DOHH2 (cell line): Measurements from ENCODE around the gene ADGRL3.

Experiments used
- H3F3A ChIP-seq: fragments of 200-600 bp; sonication (generic), shearing (Covaris generic); 2 replicates; pipeline ENCODE4 v1.6.0; 2016; ENCODE audit warnings: antibody characterized with exemption, mild to moderate bottlenecking; ENCODE audit not compliant: control insufficient read depth, insufficient read depth
- H3K27ac ChIP-seq: fragments of 200-600 bp; sonication (generic); 2 replicates; pipeline ENCODE4 v1.5.1; 2014; ENCODE audit warnings: low read depth, mild to moderate bottlenecking, low read length, moderate library complexity
- H3K27me3 ChIP-seq: fragments of 200-600 bp; sonication (generic); 2 replicates; pipeline ENCODE4 v1.6.1; 2014; ENCODE audit warnings: mild to moderate bottlenecking, low read length, mixed read lengths; ENCODE audit not compliant: control insufficient read depth
- H3K36me3 ChIP-seq: fragments of 200-600 bp; sonication (generic); 2 replicates; pipeline ENCODE4 v1.6.1; 2014; ENCODE audit warnings: mild to moderate bottlenecking, low read length, moderate library complexity, mixed read lengths; ENCODE audit not compliant: control insufficient read depth
- H3K4me1 ChIP-seq: fragments of 200-600 bp; sonication (generic); 2 replicates; pipeline ENCODE4 v1.6.1; 2014; ENCODE audit warnings: mild to moderate bottlenecking, low read length, mixed read lengths; ENCODE audit not compliant: control insufficient read depth
- H3K4me2 ChIP-seq: fragments of 200-600 bp; sonication (generic); 2 replicates; pipeline ENCODE4 v1.6.0; 2014; ENCODE audit warnings: mild to moderate bottlenecking, low read length, moderate library complexity
- H3K4me3 ChIP-seq: fragments of 200-600 bp; sonication (generic); 2 replicates; pipeline ENCODE4 v1.5.1; 2014; ENCODE audit warnings: mild to moderate bottlenecking, low read length, mixed read lengths
- H3K79me2 ChIP-seq: fragments of 200-600 bp; sonication (generic); 2 replicates; pipeline ENCODE4 v1.6.1; 2014; ENCODE audit warnings: mild to moderate bottlenecking, low read length, mixed read lengths; ENCODE audit not compliant: control insufficient read depth
- H3K9me2 ChIP-seq: fragments of 200-600 bp; sonication (generic); replicated peaks from 2 replicates; pipeline ENCODE4 v1.6.1; 2014; ENCODE audit warnings: mild to moderate bottlenecking, low read length, mixed read lengths; ENCODE audit not compliant: control insufficient read depth
- H3K9me3 ChIP-seq: fragments of 200-600 bp; sonication (generic); 2 replicates; pipeline ENCODE4 v1.6.1; 2014; ENCODE audit warnings: antibody characterized with exemption, low read length, mixed read lengths; ENCODE audit not compliant: control insufficient read depth, insufficient read depth
- H4K20me1 ChIP-seq: fragments of 200-600 bp; sonication (generic); 2 replicates; pipeline ENCODE4 v1.6.0; 2014; ENCODE audit warnings: low read depth, mild to moderate bottlenecking, antibody characterized with exemption, low read length, moderate library complexity; ENCODE audit not compliant: control insufficient read depth, insufficient read depth
- CTCF ChIP-seq: fragments of 200-600 bp; sonication (generic); IDR thresholded peaks from one replicate; pipeline ENCODE4 v1.5.1; 2014; ENCODE audit warnings: antibody characterized with exemption, mild to moderate bottlenecking, low read depth, low read length; ENCODE audit not compliant: poor library complexity, severe bottlenecking
- EZH2phosphoT487 ChIP-seq: fragments of 200-600 bp; sonication (generic); IDR thresholded peaks from 2 replicates; pipeline ENCODE4 v1.6.1; 2017; ENCODE audit warnings: borderline replicate concordance, mild to moderate bottlenecking, antibody characterized with exemption, low read length, moderate library complexity, mixed read lengths

The ADGRL3 gene

GRCh38 chr4:61180405-61180804 is 19.7 kb upstream of the ADGRL3 start:
- no peaks in the 10 kb centered on the region for H3K36me3 ChIP-seq
- no peak overlapping the region for H3K27ac ChIP-seq
- H3K4me2 ChIP-seq: no peak overlapping the region
- no peaks in the 10 kb centered on the region for H3K27me3 ChIP-seq
- no peak for TF ChIP-seq CTCF
- no peak for TF ChIP-seq EZH2phosphoT487
- no peaks in the 10 kb centered on the region for H3K9me2 ChIP-seq
- 0 out of 2 replicates have a peak, but pooled peaks cover 5% of the 10 kb centered on the region for H3K9me3 ChIP-seq
- no peaks in the 10 kb centered on the region for H4K20me1 ChIP-seq
- H3K4me3 ChIP-seq: no peak overlapping the region
- H3K4me1 ChIP-seq: no peaks in the 10 kb centered on the region
- no peaks in the 10 kb centered on the region for H3F3A ChIP-seq
- H3K79me2 ChIP-seq: no peaks in the 10 kb centered on the region

- no peaks in the 10 kb centered on the region for H3F3A ChIP-seq
- no peak overlapping the region for H3K4me2 ChIP-seq
- H3K9me2 ChIP-seq: no peaks in the 10 kb centered on the region
- H3K4me3 ChIP-seq: no peak overlapping the region
- H4K20me1 ChIP-seq: no peaks in the 10 kb centered on the region
- no peak for TF ChIP-seq EZH2phosphoT487
- no peak for TF ChIP-seq CTCF
- H3K27me3 ChIP-seq: no peaks in the 10 kb centered on the region
- H3K27ac ChIP-seq: no peak overlapping the region
- H3K79me2 ChIP-seq: no peaks in the 10 kb centered on the region
- 0 out of 2 replicates have a peak, but pooled peaks cover 5% of the 10 kb centered on the region for H3K9me3 ChIP-seq
- H3K36me3 ChIP-seq: no peaks in the 10 kb centered on the region
- H3K4me1 ChIP-seq: no peaks in the 10 kb centered on the region
These were observed 17.2 kb upstream of the ADGRL3 start for GRCh38 chr4:61182915-61183314.

GRCh38 chr4:61185288-61185687 is 14.8 kb upstream of the ADGRL3 start:
- Histone ChIP-seq H3F3A (no peaks in the 10 kb centered on the region), H3K27ac (no peak overlapping the region), H3K4me3 (no peak overlapping the region), H3K79me2 (no peaks in the 10 kb centered on the region), H3K4me1 (no peaks in the 10 kb centered on the region), H4K20me1 (no peaks in the 10 kb centered on the region), H3K4me2 (no peak overlapping the region), H3K27me3 (no peaks in the 10 kb centered on the region), H3K36me3 (no peaks in the 10 kb centered on the region), H3K9me3 (0 out of 2 replicates have a peak, but pooled peaks cover 5% of the 10 kb centered on the region), H3K9me2 (no peaks in the 10 kb centered on the region)
- TF ChIP-seq EZH2phosphoT487 (no peak), CTCF (no peak)

GRCh38 chr4:61192392-61192791 is 7.7 kb upstream of the ADGRL3 start:
- Histone ChIP-seq H4K20me1 (no peaks in the 10 kb centered on the region), H3K4me2 (no peak overlapping the region), H3K27ac (no peak overlapping the region), H3K4me1 (no peaks in the 10 kb centered on the region), H3K4me3 (no peak overlapping the region), H3F3A (no peaks in the 10 kb centered on the region), H3K79me2 (no peaks in the 10 kb centered on the region), H3K9me3 (no peaks in the 10 kb centered on the region), H3K27me3 (no peaks in the 10 kb centered on the region), H3K9me2 (no peaks in the 10 kb centered on the region), H3K36me3 (no peaks in the 10 kb centered on the region)
- TF ChIP-seq CTCF: no peak
- no peak for TF ChIP-seq EZH2phosphoT487
